Astrocyte (in vitro differentiated cells and primary cell): ENCODE data around the gene NUDT16L1. TPM values are rescaled to one million over a fixed set of nuclear protein-coding genes. Genes with fewer than 3 reads are reported as not detected.

ENCODE experiments used
- DNase-seq: peaks from one replicate; pipeline ENCODE4 v3.0.0-alpha.2; 2010; ENCODE audit warnings: low read depth
- FAIRE-seq: peaks from 2 replicates; lab custom pipeline; 2011; peaks lifted over from hg19 to GRCh38; lab: Jason Lieb, UNC
- H2AFZ ChIP-seq: 2 replicates; pipeline ENCODE4 v1.6.0; 2012; ENCODE audit warnings: low read depth, low read length, inconsistent platforms
- H3K27ac ChIP-seq: 2 replicates; pipeline ENCODE4 v1.5.1; 2011; ENCODE audit warnings: low read depth, low read length, inconsistent platforms
- H3K27me3 ChIP-seq: 2 replicates; pipeline ENCODE4 v1.6.0; 2011; ENCODE audit warnings: low read length, inconsistent platforms; ENCODE audit not compliant: insufficient read depth
- H3K36me3 ChIP-seq: 2 replicates; pipeline ENCODE4 v1.5.1; 2011; ENCODE audit warnings: low read length, inconsistent platforms; ENCODE audit not compliant: insufficient read depth
- H3K4me1 ChIP-seq: 2 replicates; pipeline ENCODE4 v1.5.1; 2011; ENCODE audit warnings: low read length, inconsistent platforms; ENCODE audit not compliant: insufficient read depth
- H3K4me2 ChIP-seq: 2 replicates; pipeline ENCODE4 v1.6.0; 2012; ENCODE audit warnings: low read length, inconsistent platforms
- H3K4me3 ChIP-seq: 2 replicates; pipeline ENCODE4 v1.5.1; 2011; ENCODE audit warnings: low read depth, mild to moderate bottlenecking, low read length, inconsistent platforms; ENCODE audit not compliant: insufficient read depth
- H3K79me2 ChIP-seq: 2 replicates; pipeline ENCODE4 v1.6.0; 2012; ENCODE audit warnings: mild to moderate bottlenecking, low read length, inconsistent platforms; ENCODE audit not compliant: insufficient read depth
- H3K9ac ChIP-seq: 2 replicates; pipeline ENCODE4 v1.6.0; 2012; ENCODE audit warnings: mild to moderate bottlenecking, low read length, inconsistent platforms
- H3K9me3 ChIP-seq: 2 replicates; pipeline ENCODE4 v1.5.1; 2012; ENCODE audit warnings: low read depth, mild to moderate bottlenecking, low read length, inconsistent platforms; ENCODE audit not compliant: insufficient read depth
- H4K20me1 ChIP-seq: 2 replicates; pipeline ENCODE4 v1.6.0; 2012; ENCODE audit warnings: low read length, inconsistent platforms; ENCODE audit not compliant: insufficient read depth
- H3K27ac Mint-ChIP-seq: one replicate; pipeline ENCODE4 v1.8.0; 2021; ENCODE audit warnings: mild to moderate bottlenecking, mixed read lengths; ENCODE audit not compliant: unreplicated experiment
- H3K27me3 Mint-ChIP-seq: one replicate; pipeline ENCODE4 v1.8.0; 2021; ENCODE audit warnings: low read depth, mixed read lengths; ENCODE audit not compliant: unreplicated experiment
- H3K36me3 Mint-ChIP-seq: one replicate; pipeline ENCODE4 v1.8.0; 2021; ENCODE audit warnings: low read depth, mixed read lengths; ENCODE audit not compliant: unreplicated experiment
- H3K4me1 Mint-ChIP-seq: one replicate; pipeline ENCODE4 v1.8.0; 2021; ENCODE audit warnings: low read depth, mixed read lengths; ENCODE audit not compliant: unreplicated experiment
- H3K4me3 Mint-ChIP-seq: one replicate; pipeline ENCODE4 v1.8.0; 2021; ENCODE audit warnings: mild to moderate bottlenecking, moderate library complexity, mixed read lengths; ENCODE audit not compliant: unreplicated experiment
- H3K9me3 Mint-ChIP-seq: one replicate; pipeline ENCODE4 v1.8.0; 2021; ENCODE audit warnings: mild to moderate bottlenecking, mixed read lengths; ENCODE audit not compliant: unreplicated experiment
- CTCF ChIP-seq: IDR thresholded peaks from 2 replicates; pipeline ENCODE4 v1.5.1; 2011; ENCODE audit warnings: low read depth, mild to moderate bottlenecking, inconsistent platforms, low read length, moderate library complexity; ENCODE audit not compliant: insufficient read depth
- EZH2 ChIP-seq: IDR thresholded peaks from 2 replicates; pipeline ENCODE4 v1.6.1; 2012; ENCODE audit warnings: mild to moderate bottlenecking, low read length, inconsistent platforms; ENCODE audit not compliant: insufficient read depth
- total RNA-seq: library from RNA; stranded (reverse); gene quantifications from 2 replicates; pipeline ENCODE4 v1.2.1, GENCODE V29; 2021

NUDT16L1 gene
- total RNA-seq, 1 donor from 2014 or later, result 42.2 TPM

GRCh38 chr16:4647644-4647980 is 45.8 kb upstream of the NUDT16L1 start:
- H3K9ac ChIP-seq, result no peak overlapping the region
- H3K4me2 ChIP-seq, result no peak overlapping the region
- Mint-ChIP-seq H3K27ac (no peak overlapping the region), H3K4me1 (no peaks in the 10 kb centered on the region), H3K27me3 (no peaks in the 10 kb centered on the region), H3K36me3 (peaks cover 27% of the 10 kb centered on the region), H3K9me3 (no peaks in the 10 kb centered on the region), H3K4me3 (no peak overlapping the region)
- H3K79me2 ChIP-seq, result peaks cover 75% of the 10 kb centered on the region
- no peak overlapping the region for H2AFZ ChIP-seq
- TF ChIP-seq CTCF (no peak), EZH2 (no peak)
- FAIRE-seq (no peak), DNase-seq (no peak)
- H3K36me3 ChIP-seq, result no peaks in the 10 kb centered on the region
- no peaks in the 10 kb centered on the region for H3K4me1 ChIP-seq
- H3K27ac ChIP-seq, result no peak overlapping the region
- H3K9me3 ChIP-seq, result no peaks in the 10 kb centered on the region
- H3K27me3 ChIP-seq, result no peaks in the 10 kb centered on the region
- no peak overlapping the region for H3K4me3 ChIP-seq
- H4K20me1 ChIP-seq, result peaks cover 85% of the 10 kb centered on the region

GRCh38 chr16:4648917-4649316 is 44.4 kb upstream of the NUDT16L1 start:
- Histone ChIP-seq H3K9ac (no peak overlapping the region), H3K4me1 (no peaks in the 10 kb centered on the region), H3K4me2 (no peak overlapping the region), H3K4me3 (no peak overlapping the region), H3K27me3 (no peaks in the 10 kb centered on the region), H2AFZ (no peak overlapping the region), H3K9me3 (no peaks in the 10 kb centered on the region), H3K27ac (no peak overlapping the region), H3K79me2 (peaks cover 62% of the 10 kb centered on the region), H4K20me1 (peaks cover 79% of the 10 kb centered on the region), H3K36me3 (peaks cover under 1% of the 10 kb centered on the region)
- no peaks in the 10 kb centered on the region for H3K27me3 Mint-ChIP-seq
- DNase-seq, result no peak
- no peak for FAIRE-seq
- no peaks in the 10 kb centered on the region for H3K4me1 Mint-ChIP-seq
- no peak overlapping the region for H3K27ac Mint-ChIP-seq
- H3K36me3 Mint-ChIP-seq, result peaks cover 27% of the 10 kb centered on the region
- H3K4me3 Mint-ChIP-seq, result no peak overlapping the region
- no peaks in the 10 kb centered on the region for H3K9me3 Mint-ChIP-seq
- TF ChIP-seq EZH2, result no peak
- no peak for TF ChIP-seq CTCF

GRCh38 chr16:4649744-4650442 is 43.5 kb upstream of the NUDT16L1 start:
- H3K27me3 Mint-ChIP-seq, result no peaks in the 10 kb centered on the region
- Histone ChIP-seq H3K9me3 (no peaks in the 10 kb centered on the region), H4K20me1 (peaks cover 81% of the 10 kb centered on the region), H3K4me3 (no peak overlapping the region), H3K9ac (no peak overlapping the region), H2AFZ (no peak overlapping the region), H3K27ac (no peak overlapping the region), H3K27me3 (no peaks in the 10 kb centered on the region), H3K79me2 (peaks cover 53% of the 10 kb centered on the region), H3K4me1 (no peaks in the 10 kb centered on the region), H3K36me3 (peaks cover 4% of the 10 kb centered on the region), H3K4me2 (no peak overlapping the region)
- no peak for DNase-seq
- TF ChIP-seq EZH2 (no peak), CTCF (no peak)
- H3K4me1 Mint-ChIP-seq, result no peaks in the 10 kb centered on the region
- no peak overlapping the region for H3K27ac Mint-ChIP-seq
- no peaks in the 10 kb centered on the region for H3K9me3 Mint-ChIP-seq
- H3K36me3 Mint-ChIP-seq, result peaks cover 27% of the 10 kb centered on the region
- H3K4me3 Mint-ChIP-seq, result no peak overlapping the region
- FAIRE-seq, result no peak
